B cell (primary cell): ENCODE data around the gene MAML3. TPM values are rescaled to one million over a fixed set of nuclear protein-coding genes. Genes with fewer than 3 reads are reported as not detected.

Experiments
- ATAC-seq: fragments of 200-7000 bp; cut with Tn5 transposase; one replicate; pipeline ENCODE4 v1.10.0; 2021; ENCODE audit warnings: low read depth, mild to moderate bottlenecking, moderate number of reproducible peaks, moderate library complexity
- CTCF ChIA-PET: fragments of 350-600 bp; sonication (Branson Sonifier 250); formaldehyde crosslinking; loops from one replicate; lab custom pipeline; 2021; ENCODE audit warnings: antibody characterized with exemption, inconsistent platforms; lab: Charles Lee
- POLR2A ChIA-PET: fragments of 350-600 bp; sonication (Branson Sonifier 250); formaldehyde crosslinking; loops from one replicate; lab custom pipeline; 2021; ENCODE audit warnings: antibody characterized with exemption; lab: Charles Lee
- DNase-seq: peaks from one replicate; pipeline ENCODE4 v3.0.0; 2013
- H2AFZ ChIP-seq: 2 replicates; pipeline ENCODE4 v1.6.1; 2012; ENCODE audit warnings: mild to moderate bottlenecking, low read depth, low read length; ENCODE audit not compliant: insufficient read depth, poor library complexity, severe bottlenecking
- H3K27ac ChIP-seq, 2 donors: 1 replicate in 1 of 2; 2 replicates in 1 of 2; pipeline ENCODE4 v1.5.1; 2012 to 2013; ENCODE audit warnings: low read length in 2 of 2, mild to moderate bottlenecking in 2 of 2, moderate library complexity in 1 of 2
- H3K27me3 ChIP-seq, 4 experiments: fragments of 200-600 bp in 1 of 4; sonication (generic) in 1 of 4; replicated peaks in 1 of 4; 1 replicate in 2 of 4; 2 replicates in 2 of 4; pipeline versions ENCODE4 v1.6.1 to v1.7.0; 2013 to 2016; ENCODE audit warnings: low read length in 3 of 4, mild to moderate bottlenecking in 2 of 4, mixed read lengths in 1 of 4, moderate library complexity in 1 of 4; ENCODE audit not compliant: insufficient read depth in 4 of 4, control insufficient read depth in 3 of 4; ENCODE audit errors: control extremely low read depth in 1 of 4
- H3K36me3 ChIP-seq, 2 experiments: replicated peaks in 1 of 2; 1 replicate in 1 of 2; 2 replicates in 1 of 2; pipeline versions ENCODE4 v1.6.1 to v1.7.1; 2013; ENCODE audit warnings: low read length in 1 of 2; ENCODE audit not compliant: insufficient read depth in 2 of 2, control insufficient read depth in 1 of 2; ENCODE audit errors: control extremely low read depth in 1 of 2, extremely low read depth in 1 of 2
- H3K4me1 ChIP-seq, 2 donors: fragments of 200-600 bp in 1 of 2; sonication (generic) in 1 of 2; 1 replicate in 1 of 2; 2 replicates in 1 of 2; pipeline versions ENCODE4 v1.5.1 to v1.6.1; 2013 to 2017; ENCODE audit warnings: low read length in 2 of 2; ENCODE audit not compliant: control insufficient read depth in 2 of 2, insufficient read depth in 2 of 2
- H3K4me2 ChIP-seq: replicated peaks from 2 replicates; pipeline ENCODE3; 2012; ENCODE audit warnings: mild to moderate bottlenecking, low read depth, low read length; ENCODE audit not compliant: poor library complexity, severe bottlenecking
- H3K4me3 ChIP-seq, 5 experiments: fragments of 200-600 bp in 1 of 5; sonication (generic) in 1 of 5; 1 replicate in 3 of 5; 2 replicates in 2 of 5; pipeline versions ENCODE4 v1.5.1 to v1.7.0; 2011 to 2016; ENCODE audit warnings: low read length in 4 of 5, mild to moderate bottlenecking in 4 of 5, low read depth in 2 of 5, control low read depth in 1 of 5, moderate library complexity in 1 of 5; ENCODE audit not compliant: insufficient read depth in 1 of 5; ENCODE audit errors: control extremely low read depth in 1 of 5, extremely low read depth in 1 of 5
- H3K79me2 ChIP-seq: fragments of 200-600 bp; sonication (generic); one replicate; pipeline ENCODE4 v1.6.0; 2016; ENCODE audit warnings: low read length; ENCODE audit not compliant: control insufficient read depth, insufficient read depth
- H3K9ac ChIP-seq: fragments of 200-600 bp; sonication (generic); 2 replicates; pipeline ENCODE4 v1.6.1; 2017; ENCODE audit warnings: mild to moderate bottlenecking, low read length, moderate library complexity
- H3K9me3 ChIP-seq, 3 donors: one replicate each; pipeline versions ENCODE4 v1.6.1 to v1.7.1; 2013; ENCODE audit warnings: low read length in 2 of 3; ENCODE audit not compliant: control insufficient read depth in 2 of 3, insufficient read depth in 1 of 3; ENCODE audit errors: control extremely low read depth in 1 of 3
- H4K20me1 ChIP-seq: 2 replicates; pipeline ENCODE4 v1.6.0; 2012; ENCODE audit warnings: mild to moderate bottlenecking, low read length; ENCODE audit not compliant: insufficient read depth, control insufficient read depth, poor library complexity, severe bottlenecking
- H3K27ac Mint-ChIP-seq: one replicate; pipeline ENCODE4 v1.8.0; 2021; ENCODE audit warnings: mixed read lengths
- H3K27me3 Mint-ChIP-seq: one replicate; pipeline ENCODE4 v1.8.0; 2021; ENCODE audit warnings: mixed read lengths
- H3K4me1 Mint-ChIP-seq: one replicate; pipeline ENCODE4 v1.8.0; 2021; ENCODE audit warnings: mixed read lengths
- H3K4me3 Mint-ChIP-seq: one replicate; pipeline ENCODE4 v1.8.0; 2021; ENCODE audit warnings: mixed read lengths
- H3K9me3 Mint-ChIP-seq: one replicate; pipeline ENCODE4 v1.8.0; 2022; ENCODE audit warnings: mixed read lengths; ENCODE audit not compliant: insufficient read depth
- CTCF ChIP-seq: fragments of 200-600 bp; IDR thresholded peaks from one replicate; pipeline ENCODE4 v1.8.0; 2022; ENCODE audit warnings: antibody characterized with exemption, mild to moderate bottlenecking
- EZH2 ChIP-seq: IDR thresholded peaks from 2 replicates; pipeline ENCODE4 v1.6.1; 2012; ENCODE audit warnings: borderline replicate concordance, low read depth, mild to moderate bottlenecking, moderate library complexity, low read length; ENCODE audit not compliant: insufficient read depth, poor library complexity, severe bottlenecking
- WGBS: methylation state at CpG from one replicate; pipeline ENCODE4 v1.1.5; 2013; ENCODE audit warnings: missing lambda C conversion rate; ENCODE audit not compliant: insufficient coverage; 5-methylcytosine and 5-hydroxymethylcytosine counted together
- intact Hi-C: fragments of 100-400 bp; cut with micrococcal nuclease; formaldehyde crosslinking; loops from one replicate; pipeline ENCODE4 v1.10.0; 2022
- polyA plus RNA-seq: library from polyadenylated mRNA; depleted of rRNA; stranded (reverse); fragments of >200 nt; gene quantifications from 2 replicates; pipeline ENCODE4 v1.2.3, GENCODE V29; 2012
- total RNA-seq, 2 donors: library from RNA; stranded (reverse); fragments of 120-200 nt in 1 of 2; gene quantifications; 1 replicate in 1 of 2; 2 replicates in 1 of 2; pipeline versions ENCODE4 v1.2.3 to v1.2.4, GENCODE V29; 2013 to 2022

Gene MAML3
- total and polyA plus RNA-seq, 2 donors (not counting 1 experiment from before 2014, with no cell fraction given): 0.94 to 5.3 TPM

GRCh38 chr4:139861471-139861870 lies 292.5 kb downstream of the MAML3 start:
- ChIA-PET POLR2A (no interaction called here), CTCF (no interaction called here)
- H3K27me3 Mint-ChIP-seq: peaks cover 16% of the 10 kb centered on the region
- 90% methylated on average over 3 of the region's 4 CpGs for WGBS
- Histone ChIP-seq H3K4me3 (no peak overlapping the region), H4K20me1 (no peaks in the 10 kb centered on the region), H3K27ac (no peak overlapping the region), H3K9ac (no peak overlapping the region), H3K4me1 (no peaks in the 10 kb centered on the region), H3K9me3 (no peaks in the 10 kb centered on the region), H3K4me2 (no peak overlapping the region), H3K79me2 (no peaks in the 10 kb centered on the region), H3K27me3 (peaks cover 0 to 3% (median 0%) of the 10 kb centered on the region in 4 experiments), H2AFZ (no peak overlapping the region), H3K36me3 (no peaks in the 10 kb centered on the region)
- H3K4me1 Mint-ChIP-seq: peaks cover 2% of the 10 kb centered on the region
- no peaks in the 10 kb centered on the region for H3K9me3 Mint-ChIP-seq
- ATAC-seq: no peak
- no peak for TF ChIP-seq EZH2
- no peak for TF ChIP-seq CTCF
- intact Hi-C loops: no loop called here
- no peak overlapping the region for H3K4me3 Mint-ChIP-seq
- DNase-seq: no peak
- H3K27ac Mint-ChIP-seq: no peak overlapping the region

GRCh38 chr4:139860435-139861024 lies 293.5 kb downstream of the MAML3 start:
- no peak overlapping the region for H3K9ac ChIP-seq
- H3K27ac ChIP-seq: no peak overlapping the region
- no peak overlapping the region for H2AFZ ChIP-seq
- Mint-ChIP-seq H3K9me3 (no peaks in the 10 kb centered on the region), H3K27me3 (peaks cover 16% of the 10 kb centered on the region), H3K4me3 (no peak overlapping the region), H3K4me1 (peaks cover 2% of the 10 kb centered on the region), H3K27ac (no peak overlapping the region)
- intact Hi-C loops: no loop called here
- CTCF ChIA-PET: no interaction called here
- H3K27me3 ChIP-seq: peaks cover 0 to 3% (median 0%) of the 10 kb centered on the region in 4 experiments
- no peaks in the 10 kb centered on the region for H4K20me1 ChIP-seq
- no peak overlapping the region for H3K4me2 ChIP-seq
- POLR2A ChIA-PET: no interaction called here
- no peaks in the 10 kb centered on the region for H3K36me3 ChIP-seq
- H3K79me2 ChIP-seq: no peaks in the 10 kb centered on the region
- TF ChIP-seq CTCF (no peak), EZH2 (no peak)
- no peaks in the 10 kb centered on the region for H3K9me3 ChIP-seq
- WGBS: 97% methylated on average over 5 of the region's 9 CpGs
- no peak for DNase-seq
- no peaks in the 10 kb centered on the region for H3K4me1 ChIP-seq
- H3K4me3 ChIP-seq: no peak overlapping the region
- ATAC-seq: no peak
